IMR-90 (cell line): Measurements from ENCODE around the gene BHLHE23. TPM values are rescaled to one million over a fixed set of nuclear protein-coding genes. Genes with fewer than 3 reads are reported as not detected.

Experiments used
- ATAC-seq: fragments of 200-7000 bp; cut with Tn5 transposase; 2 replicates; pipeline ENCODE4 v1.9.1; 2020; ENCODE audit warnings: low read depth, mild to moderate bottlenecking, moderate library complexity
- BruUV-seq: library from RNA; stranded (reverse); fragments of 400-500 nt; replicated peaks from 2 replicates; lab custom pipeline; 2021; lab: Mats Ljungman, UMichigan
- CTCF ChIA-PET: fragments of 300-600 bp; formaldehyde crosslinking; extraction: SDS; loops from one replicate; lab custom pipeline; 2021; ENCODE audit warnings: antibody characterized with exemption; lab: Yijun Ruan, JAX
- POLR2A ChIA-PET: fragments of 300-600 bp; sonication (Branson Sonifier 250); formaldehyde crosslinking; loops from one replicate; lab custom pipeline; 2022; ENCODE audit warnings: antibody characterized with exemption; ENCODE audit not compliant: unreplicated experiment; lab: Charles Lee
- DNase-seq: peaks from one replicate; pipeline ENCODE4 v3.0.0; 2013
- H2AFZ ChIP-seq: replicated peaks from 2 replicates; pipeline ENCODE3; 2013; ENCODE audit warnings: low read length, mild to moderate bottlenecking; ENCODE audit not compliant: poor library complexity
- H2AK5ac ChIP-seq: 2 replicates; pipeline ENCODE4 v1.6.1; 2013; ENCODE audit warnings: low read depth, low read length, inconsistent platforms
- H2AK9ac ChIP-seq: replicated peaks from 2 replicates; pipeline ENCODE3; 2013; ENCODE audit warnings: mild to moderate bottlenecking, low read depth, low read length, moderate library complexity; ENCODE audit not compliant: poor library complexity
- H2BK120ac ChIP-seq: 2 replicates; pipeline ENCODE4 v1.6.1; 2013; ENCODE audit warnings: low read depth, low read length, inconsistent platforms
- H2BK15ac ChIP-seq: 3 replicates; pipeline ENCODE4 v1.6.1; 2013; ENCODE audit warnings: low read depth, low read length, inconsistent platforms
- H2BK20ac ChIP-seq: 2 replicates; pipeline ENCODE4 v1.6.1; 2013; ENCODE audit warnings: low read depth, mild to moderate bottlenecking, inconsistent platforms, low read length, moderate library complexity
- H2BK5ac ChIP-seq: 2 replicates; pipeline ENCODE4 v1.6.1; 2013; ENCODE audit warnings: mild to moderate bottlenecking, low read depth, low read length, inconsistent platforms; ENCODE audit not compliant: poor library complexity, severe bottlenecking
- H3K14ac ChIP-seq: replicated peaks from 2 replicates; pipeline ENCODE4 v1.6.1; 2013; ENCODE audit warnings: low read depth, low read length, inconsistent platforms
- H3K18ac ChIP-seq: 2 replicates; pipeline ENCODE4 v1.6.1; 2013; ENCODE audit warnings: low read depth, low read length, control low read depth
- H3K23ac ChIP-seq: 2 replicates; pipeline ENCODE4 v1.6.1; 2013; ENCODE audit warnings: low read depth, low read length, inconsistent platforms
- H3K27ac ChIP-seq: 2 replicates; pipeline ENCODE4 v1.5.1; 2013; ENCODE audit warnings: mild to moderate bottlenecking, control low read depth, low read length; ENCODE audit not compliant: insufficient read depth
- H3K27me3 ChIP-seq: 2 replicates; pipeline ENCODE4 v1.6.1; 2013; ENCODE audit warnings: low read length; ENCODE audit not compliant: control insufficient read depth, insufficient read depth
- H3K36me3 ChIP-seq: 2 replicates; pipeline ENCODE4 v1.6.1; 2013; ENCODE audit warnings: low read length, mixed read lengths; ENCODE audit not compliant: control insufficient read depth, insufficient read depth
- H3K4ac ChIP-seq: 2 replicates; pipeline ENCODE4 v1.6.1; 2013; ENCODE audit warnings: low read depth, low read length, inconsistent platforms
- H3K4me1 ChIP-seq: 2 replicates; pipeline ENCODE4 v1.6.1; 2013; ENCODE audit warnings: low read length, mixed read lengths; ENCODE audit not compliant: control insufficient read depth, insufficient read depth
- H3K4me2 ChIP-seq: 2 replicates; pipeline ENCODE4 v1.6.1; 2013; ENCODE audit warnings: low read depth, mild to moderate bottlenecking, control low read depth, low read length, moderate library complexity
- H3K4me3 ChIP-seq: 2 replicates; pipeline ENCODE4 v1.5.1; 2013; ENCODE audit warnings: low read depth, mild to moderate bottlenecking, control low read depth, low read length, moderate library complexity; ENCODE audit not compliant: insufficient read depth
- H3K56ac ChIP-seq: 2 replicates; pipeline ENCODE4 v1.6.1; 2013; ENCODE audit warnings: low read length, inconsistent platforms; ENCODE audit not compliant: insufficient read depth; ENCODE audit errors: extremely low read depth
- H3K79me1 ChIP-seq, 2 experiments: 2 replicates each; pipeline ENCODE4 v1.6.1; 2013; ENCODE audit warnings: low read length in 2 of 2, inconsistent platforms in 1 of 2, low read depth in 1 of 2
- H3K9ac ChIP-seq: 2 replicates; pipeline ENCODE4 v1.6.1; 2013; ENCODE audit warnings: low read depth, low read length, control low read depth
- H3K9me1 ChIP-seq: 2 replicates; pipeline ENCODE4 v1.6.1; 2013; ENCODE audit warnings: low read length, inconsistent platforms; ENCODE audit not compliant: insufficient read depth
- H3K9me3 ChIP-seq: 2 replicates; pipeline ENCODE4 v1.6.1; 2013; ENCODE audit warnings: low read length; ENCODE audit not compliant: control insufficient read depth, insufficient read depth
- H4K20me1 ChIP-seq: 2 replicates; pipeline ENCODE4 v1.6.1; 2013; ENCODE audit warnings: low read length, inconsistent platforms; ENCODE audit not compliant: insufficient read depth
- H4K5ac ChIP-seq: 2 replicates; pipeline ENCODE4 v1.6.1; 2013; ENCODE audit warnings: mild to moderate bottlenecking, low read depth, low read length, control low read depth
- H4K8ac ChIP-seq, 2 experiments: 2 replicates each; pipeline ENCODE4 v1.6.1; 2013; ENCODE audit warnings: low read depth in 2 of 2, low read length in 2 of 2, control low read depth in 1 of 2, inconsistent platforms in 1 of 2
- H4K91ac ChIP-seq: 2 replicates; pipeline ENCODE4 v1.6.1; 2013; ENCODE audit warnings: low read depth, low read length, inconsistent platforms; ENCODE audit not compliant: insufficient read depth
- BHLHE40 ChIP-seq: fragments of 150-350 bp; IDR thresholded peaks from 2 replicates; pipeline ENCODE4 v1.6.1; 2016; ENCODE audit warnings: mild to moderate bottlenecking, low read depth, low read length
- FOS ChIP-seq: fragments of 150-350 bp; IDR thresholded peaks from 2 replicates; pipeline ENCODE4 v1.6.1; 2016; ENCODE audit warnings: low read depth, low read length
- MXI1 ChIP-seq: IDR thresholded peaks from 2 replicates; pipeline ENCODE4 v1.6.1; 2012; ENCODE audit warnings: low read depth, mild to moderate bottlenecking, low read length, moderate library complexity, borderline replicate concordance
- RAD21 ChIP-seq: IDR thresholded peaks from 2 replicates; pipeline ENCODE4 v1.6.1; 2012; ENCODE audit warnings: low read length, improper control_type of control experiment
- RFX5 ChIP-seq: IDR thresholded peaks from 2 replicates; pipeline ENCODE4 v1.8.0; 2012; ENCODE audit warnings: low read depth, mild to moderate bottlenecking, low read length, moderate library complexity
- WGBS, 2 experiments: methylation state at CpG; one replicate each; pipeline versions ENCODE4 v1.1.5 to v1.1.7; 2013; ENCODE audit warnings: missing lambda C conversion rate in 2 of 2; ENCODE audit not compliant: insufficient read length in 1 of 2; ENCODE audit errors: extremely low coverage in 2 of 2; 5-methylcytosine and 5-hydroxymethylcytosine counted together
- dilution Hi-C: fragments of 300-500 bp; cut with HindIII; formaldehyde crosslinking; loops from one replicate; pipeline ENCODE4 v1.14.3; 2018; ENCODE audit warnings: low sequenced_read_pairs; ENCODE audit not compliant: unreplicated experiment
- in situ Hi-C: fragments of 300-500 bp; cut with MboI; formaldehyde crosslinking; loops from 3 replicates; pipeline ENCODE4 v1.14.3; 2019; ENCODE audit warnings: low sequenced_read_pairs, inconsistent platforms, mixed read lengths
- intact Hi-C: fragments of 100-400 bp; cut with micrococcal nuclease; formaldehyde crosslinking; loops from 2 replicates; pipeline ENCODE4 v1.10.0; 2022
- polyA plus RNA-seq, 3 experiments: library from polyadenylated mRNA; depleted of rRNA; stranded (reverse); fragments of >200 nt; gene quantifications; 2 replicates each; pipeline ENCODE4 v1.2.3, GENCODE V29; 2012; ENCODE audit warnings: low replicate concordance in 1 of 3
- total RNA-seq: library from RNA; depleted of rRNA; stranded (reverse); fragments of >200 nt; gene quantifications from 2 replicates; pipeline ENCODE4 v1.2.3, GENCODE V29; 2012
- TF ChIP-seq, protein P1 (sequence below): conservative IDR thresholded peaks from 2 replicates; pipeline ENCODE4 v1.5.1; 2012; ENCODE audit warnings: mild to moderate bottlenecking, low read depth, low read length, improper control_type of control experiment

The BHLHE23 gene
- total and polyA plus RNA-seq, 2 of the 4 experiments (the other 2 are of a cell fraction): not detected

DNA sequence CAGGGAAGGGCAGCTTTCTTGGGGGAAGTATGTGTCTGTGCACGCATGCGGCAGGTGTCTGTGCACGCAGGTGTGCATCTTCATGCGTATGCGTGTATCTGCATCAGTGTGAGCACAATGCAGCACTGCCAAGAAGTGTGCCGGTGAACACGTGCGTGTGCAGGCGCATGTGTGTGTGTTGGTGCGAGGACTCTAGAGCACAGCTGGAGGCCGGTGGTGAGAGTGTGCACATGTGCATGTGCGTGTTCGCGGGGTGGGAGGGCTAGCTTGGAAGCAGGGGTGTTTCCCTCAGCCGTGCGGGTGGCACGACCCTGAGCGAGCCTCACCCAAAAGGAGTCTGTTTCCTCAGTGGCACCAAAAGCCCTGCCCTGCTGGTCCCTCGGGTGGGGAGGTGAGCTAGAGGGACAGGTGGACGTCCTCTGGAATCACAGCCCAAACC, 46.7 kb downstream of the BHLHE23 start:
- CTCF ChIA-PET: interaction anchor here (0.7 kb wide), 1 partner anchor 12 kb away, joined by 3 read pairs; no protein-coding TSS in a partner anchor
- WGBS, 2 experiments: 96% methylated on average over 9 of the region's 20 CpGs; no CpG with 5 or more reads in 1 of the 2 experiments
- intact Hi-C loops: no loop called here

More for the DNA sequence above, 46.7 kb downstream of the BHLHE23 start:
- in situ Hi-C loops (no loop called here), dilution Hi-C loops (no loop called here)
- H3K4me3 ChIP-seq: no peak overlapping the region
- no peak overlapping the region for H3K9ac ChIP-seq
- H2AK5ac ChIP-seq: no peak overlapping the region
- ATAC-seq: no peak
- DNase-seq: no peak
- H2AFZ ChIP-seq: peak overlapping the region; percentile 11
- no TSS peak for BruUV-seq
- no peak overlapping the region for H4K8ac ChIP-seq
- H3K14ac ChIP-seq: no peak overlapping the region
- no peaks in the 10 kb centered on the region; a peak in 1 of 4 replicates for H3K79me1 ChIP-seq
- no peak overlapping the region for H3K4me2 ChIP-seq
- no peak overlapping the region for H3K23ac ChIP-seq
- H4K20me1 ChIP-seq: no peaks in the 10 kb centered on the region
- H3K56ac ChIP-seq: no peak overlapping the region
- H3K27me3 ChIP-seq: peaks cover 7% of the 10 kb centered on the region; the same call in 1 of the 2 replicates
- TF ChIP-seq RFX5 (no peak), BHLHE40 (no peak), MXI1 (no peak), FOS (no peak), RAD21 (no peak)
- TF ChIP-seq, protein P1, sequence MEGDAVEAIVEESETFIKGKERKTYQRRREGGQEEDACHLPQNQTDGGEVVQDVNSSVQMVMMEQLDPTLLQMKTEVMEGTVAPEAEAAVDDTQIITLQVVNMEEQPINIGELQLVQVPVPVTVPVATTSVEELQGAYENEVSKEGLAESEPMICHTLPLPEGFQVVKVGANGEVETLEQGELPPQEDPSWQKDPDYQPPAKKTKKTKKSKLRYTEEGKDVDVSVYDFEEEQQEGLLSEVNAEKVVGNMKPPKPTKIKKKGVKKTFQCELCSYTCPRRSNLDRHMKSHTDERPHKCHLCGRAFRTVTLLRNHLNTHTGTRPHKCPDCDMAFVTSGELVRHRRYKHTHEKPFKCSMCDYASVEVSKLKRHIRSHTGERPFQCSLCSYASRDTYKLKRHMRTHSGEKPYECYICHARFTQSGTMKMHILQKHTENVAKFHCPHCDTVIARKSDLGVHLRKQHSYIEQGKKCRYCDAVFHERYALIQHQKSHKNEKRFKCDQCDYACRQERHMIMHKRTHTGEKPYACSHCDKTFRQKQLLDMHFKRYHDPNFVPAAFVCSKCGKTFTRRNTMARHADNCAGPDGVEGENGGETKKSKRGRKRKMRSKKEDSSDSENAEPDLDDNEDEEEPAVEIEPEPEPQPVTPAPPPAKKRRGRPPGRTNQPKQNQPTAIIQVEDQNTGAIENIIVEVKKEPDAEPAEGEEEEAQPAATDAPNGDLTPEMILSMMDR: no peak
- H3K9me3 ChIP-seq: no peaks in the 10 kb centered on the region
- peaks cover 6% of the 10 kb centered on the region; the same call in 1 of the 2 replicates for H3K4me1 ChIP-seq
- H2BK20ac ChIP-seq: no peak overlapping the region
- H3K27ac ChIP-seq: no peak overlapping the region
- no peak overlapping the region for H2BK120ac ChIP-seq
- no peak overlapping the region for H2AK9ac ChIP-seq
- no peak overlapping the region for H3K18ac ChIP-seq
- no peak overlapping the region for H2BK15ac ChIP-seq
- H3K4ac ChIP-seq: no peak overlapping the region
- peaks cover 4% of the 10 kb centered on the region; the same call in 1 of the 2 replicates for H3K9me1 ChIP-seq
- no peak overlapping the region for H4K91ac ChIP-seq
- peaks cover 1% of the 10 kb centered on the region; the same call in 1 of the 2 replicates for H3K36me3 ChIP-seq
- POLR2A ChIA-PET: no interaction called here
- H2BK5ac ChIP-seq: no peak overlapping the region
- no peak overlapping the region for H4K5ac ChIP-seq
